Measurements from ENCODE around the gene H2BK1. TPM values are rescaled to one million over a fixed set of nuclear protein-coding genes. Genes with fewer than 3 reads are reported as not detected.

Gene H2BK1
- total and polyA plus RNA-seq, 7 donors, result 0.83 TPM; not detected in 6

- intact Hi-C loops (cut with DNase I), result no loop called here
- 83 to 88% (median 84%) methylated on average over 25 of the region's 25 CpGs for WGBS, 3 donors
- H3K4me1 ChIP-seq, result peaks cover 34% of the 10 kb centered on the region
- no peaks in the 10 kb centered on the region for H3K9me3 ChIP-seq
- H3K27me3 ChIP-seq (ENCODE audit: insufficient read depth in 3 of 3, low read length in 2 of 3), result no peaks in the 10 kb centered on the region
- ATAC-seq (no peak), DNase-seq (no peak)
- no peak for TF ChIP-seq CTCF (IDR thresholded peaks at IDR 0.05)
- H3K4me3 ChIP-seq, result no peak overlapping the region
- peaks cover 7 to 95% of the 10 kb centered on the region in 2 donors for H3K36me3 ChIP-seq (ENCODE audit: insufficient read depth in 1 of 2, low read depth in 1 of 2)
- no peak overlapping the region for H3K27ac ChIP-seq
These were observed 28.9 kb upstream of the H2BK1 start for GRCh38 chr7:151238924-151239836.

- no peak overlapping the region for H3K4me3 ChIP-seq
- H3K36me3 ChIP-seq (ENCODE audit: insufficient read depth in 1 of 2, low read depth in 1 of 2), result peaks cover 7 to 87% of the 10 kb centered on the region in 2 donors
- peak overlapping the region; percentile 78 for H3K27ac ChIP-seq
- no peaks in the 10 kb centered on the region for H3K9me3 ChIP-seq
- no peak for DNase-seq
- WGBS, 3 donors, result 73 to 78% (median 76%) methylated on average over 13 to 17 of the region's 17 CpGs
- TF ChIP-seq CTCF (IDR thresholded peaks at IDR 0.05), result no peak
- no peak for ATAC-seq
- peaks cover 34% of the 10 kb centered on the region for H3K4me1 ChIP-seq
- no peaks in the 10 kb centered on the region for H3K27me3 ChIP-seq (ENCODE audit: insufficient read depth in 3 of 3, low read length in 2 of 3)
- intact Hi-C loops (cut with DNase I), result no loop called here
These were observed 28.0 kb upstream of the H2BK1 start for GRCh38 chr7:151238190-151238810.

GRCh38 chr7:151237244-151238189 is 27.2 kb upstream of the H2BK1 start:
- Histone ChIP-seq H3K27ac (peak overlapping the region; percentile 78), H3K27me3 (ENCODE audit: insufficient read depth in 3 of 3, low read length in 2 of 3) (no peaks in the 10 kb centered on the region), H3K4me1 (peaks cover 30% of the 10 kb centered on the region), H3K36me3 (ENCODE audit: insufficient read depth in 1 of 2, low read depth in 1 of 2) (peaks cover 7 to 79% of the 10 kb centered on the region in 2 donors), H3K4me3 (no peak overlapping the region), H3K9me3 (no peaks in the 10 kb centered on the region)
- intact Hi-C loops (cut with DNase I), result no loop called here
- ATAC-seq (peak; percentile 55 to 83 (median 80)), DNase-seq (peak in 1 of 2 donors; percentile 85)
- 49 to 64% (median 50%) methylated on average over 44 of the region's 44 CpGs for WGBS, 3 donors
- no peak for TF ChIP-seq CTCF (IDR thresholded peaks at IDR 0.05)

GRCh38 chr7:151236406-151236805 is 26.1 kb upstream of the H2BK1 start:
- 79 to 84% (median 82%) methylated on average over 13 of the region's 13 CpGs for WGBS, 3 donors
- H3K36me3 ChIP-seq (ENCODE audit: insufficient read depth in 1 of 2, low read depth in 1 of 2), result peaks cover 7 to 68% of the 10 kb centered on the region in 2 donors
- H3K9me3 ChIP-seq, result no peaks in the 10 kb centered on the region
- intact Hi-C loops (cut with DNase I), result no loop called here
- no peak for TF ChIP-seq CTCF (IDR thresholded peaks at IDR 0.05)
- H3K27ac ChIP-seq, result peak overlapping the region; percentile 78
- ATAC-seq (no peak), DNase-seq (no peak)
- no peak overlapping the region for H3K4me3 ChIP-seq
- no peaks in the 10 kb centered on the region for H3K27me3 ChIP-seq (ENCODE audit: insufficient read depth in 3 of 3, low read length in 2 of 3)
- peaks cover 37% of the 10 kb centered on the region for H3K4me1 ChIP-seq

Measured in psoas muscle (tissue), 8 donors.